OCI-LY7 (cell line): ENCODE results near the gene KCTD4. TPM values are rescaled to one million over a fixed set of nuclear protein-coding genes. Genes with fewer than 3 reads are reported as not detected.
"Not testable (repeated sequence)": the region's sequence is repeated elsewhere in the genome, so short reads cannot be mapped to it uniquely, and the experiment has no call there.

Experiments
- BruUV-seq: library from RNA; stranded (reverse); fragments of 400-500 nt; replicated peaks from 2 replicates; lab custom pipeline; 2021; lab: Mats Ljungman, UMichigan
- CTCF ChIA-PET: fragments of 300-600 bp; sonication (Branson Sonifier 250); formaldehyde crosslinking; loops from one replicate; lab custom pipeline; 2022; ENCODE audit warnings: antibody characterized with exemption; ENCODE audit not compliant: unreplicated experiment; lab: Charles Lee
- POLR2A ChIA-PET: fragments of 300-600 bp; sonication (Branson Sonifier 250); formaldehyde crosslinking; loops from one replicate; lab custom pipeline; 2022; ENCODE audit warnings: antibody characterized with exemption; lab: Charles Lee
- DNase-seq: peaks from one replicate; pipeline ENCODE4 v3.0.0-alpha.2; 2015; ENCODE audit warnings: low spot score
- H2AFZ ChIP-seq: fragments of 200-600 bp; sonication (generic), shearing (Covaris generic); 2 replicates; pipeline ENCODE4 v1.6.1; 2014; ENCODE audit warnings: mild to moderate bottlenecking, antibody characterized with exemption, low read length, moderate library complexity
- H3K27ac ChIP-seq: fragments of 200-600 bp; sonication (generic); 2 replicates; pipeline ENCODE4 v1.5.1; 2014; ENCODE audit warnings: mixed run types, low read depth, mild to moderate bottlenecking, moderate library complexity, low read length, inconsistent platforms; ENCODE audit not compliant: poor library complexity, severe bottlenecking
- H3K36me3 ChIP-seq: fragments of 200-600 bp; sonication (generic); 2 replicates; pipeline ENCODE4 v1.6.1; 2014; ENCODE audit warnings: mild to moderate bottlenecking, antibody characterized with exemption, low read length, moderate library complexity, mixed read lengths; ENCODE audit not compliant: insufficient read depth
- H3K4me1 ChIP-seq: fragments of 200-600 bp; sonication (generic); 2 replicates; pipeline ENCODE4 v1.5.1; 2014; ENCODE audit warnings: mild to moderate bottlenecking, low read length; ENCODE audit not compliant: insufficient read depth, poor library complexity, severe bottlenecking
- H3K4me2 ChIP-seq: fragments of 200-600 bp; sonication (generic); 2 replicates; pipeline ENCODE4 v1.6.1; 2014; ENCODE audit warnings: mild to moderate bottlenecking, low read length
- H3K4me3 ChIP-seq: fragments of 200-600 bp; sonication (generic); 2 replicates; pipeline ENCODE4 v1.5.1; 2014; ENCODE audit warnings: mild to moderate bottlenecking, low read depth, low read length; ENCODE audit not compliant: poor library complexity, severe bottlenecking
- H3K79me2 ChIP-seq: fragments of 200-600 bp; sonication (generic); 2 replicates; pipeline ENCODE4 v1.6.1; 2016; ENCODE audit warnings: low read depth, mild to moderate bottlenecking, low read length, moderate library complexity, mixed read lengths; ENCODE audit not compliant: insufficient read depth
- H3K9me2 ChIP-seq: fragments of 200-600 bp; sonication (generic); 2 replicates; pipeline ENCODE4 v1.6.1; 2016; ENCODE audit warnings: mild to moderate bottlenecking, low read length, mixed read lengths; ENCODE audit not compliant: insufficient read depth
- H3K9me3 ChIP-seq: fragments of 200-600 bp; sonication (generic); 2 replicates; pipeline ENCODE4 v1.6.1; 2014; ENCODE audit warnings: mild to moderate bottlenecking, mixed run types, low read length, mixed read lengths
- H4K20me1 ChIP-seq: fragments of 200-600 bp; sonication (generic); 2 replicates; pipeline ENCODE4 v1.6.1; 2014; ENCODE audit warnings: mild to moderate bottlenecking, antibody characterized with exemption, low read length, moderate library complexity, mixed read lengths; ENCODE audit not compliant: insufficient read depth
- CTCF ChIP-seq: fragments of 200-600 bp; sonication (generic); conservative IDR thresholded peaks from 2 replicates; pipeline ENCODE4 v1.5.1; 2014; ENCODE audit warnings: mild to moderate bottlenecking, antibody characterized with exemption, low read length, moderate library complexity, mixed read lengths
- EZH2phosphoT487 ChIP-seq: fragments of 200-600 bp; sonication (generic); IDR thresholded peaks from 2 replicates; pipeline ENCODE4 v1.6.1; 2018; ENCODE audit warnings: low read depth, borderline replicate concordance, mild to moderate bottlenecking, mixed run types, antibody characterized with exemption, low read length, moderate library complexity, mixed read lengths
- intact Hi-C: fragments of 100-400 bp; cut with micrococcal nuclease; formaldehyde crosslinking; loops from one replicate; pipeline ENCODE4 v1.10.0; 2022; ENCODE audit not compliant: unreplicated experiment
- total RNA-seq, 2 experiments: library from RNA; depleted of rRNA in 1 of 2; stranded (reverse); fragments of >200 nt in 1 of 2; shearing (Covaris generic) in 1 of 2; gene quantifications; 2 replicates each; pipeline ENCODE4 v1.2.3, GENCODE V29; 2014 to 2022

KCTD4 gene
- total RNA-seq, 2 experiments from 2014 or later: not detected

GRCh38 chr13:45194081-45194939, 6.5 kb downstream of the KCTD4 start:
- TF ChIP-seq EZH2phosphoT487 (no peak), CTCF (no peak)
- Histone ChIP-seq H3K27ac (no peak overlapping the region), H3K4me2 (no peak overlapping the region), H3K4me3 (no peak overlapping the region), H4K20me1 (no peaks in the 10 kb centered on the region), H3K4me1 (no peaks in the 10 kb centered on the region), H3K36me3 (peaks cover 3% of the 10 kb centered on the region; the same call in 1 of the 2 replicates), H3K79me2 (no peaks in the 10 kb centered on the region), H3K9me2 (no peaks in the 10 kb centered on the region), H2AFZ (no peak overlapping the region), H3K9me3 (no peaks in the 10 kb centered on the region)
- POLR2A ChIA-PET: interaction anchor here (1.6 kb wide), 1 partner anchor 45 kb away, joined by 5 read pairs; no protein-coding TSS in a partner anchor
- no peak for DNase-seq
- intact Hi-C loops: no loop called here
- CTCF ChIA-PET: no interaction called here
- BruUV-seq: no TSS peak

- Histone ChIP-seq H3K4me3 (no peak overlapping the region), H3K36me3 (peaks cover 3% of the 10 kb centered on the region; the same call in 1 of the 2 replicates), H3K4me2 (no peak overlapping the region), H3K9me2 (no peaks in the 10 kb centered on the region), H4K20me1 (no peaks in the 10 kb centered on the region), H2AFZ (no peak overlapping the region), H3K27ac (no peak overlapping the region), H3K4me1 (no peaks in the 10 kb centered on the region), H3K9me3 (no peaks in the 10 kb centered on the region), H3K79me2 (no peaks in the 10 kb centered on the region)
- DNase-seq: no peak
- TF ChIP-seq EZH2phosphoT487 (no peak), CTCF (no peak)
- no TSS peak for BruUV-seq
- POLR2A ChIA-PET: interaction anchor here (0.7 to 1.3 kb wide), 7 partner anchors 10 to 162 kb away, joined by 3 to 4 read pairs (median 3); no protein-coding TSS in a partner anchor
- intact Hi-C loops: no loop called here
- CTCF ChIA-PET: no interaction called here
These were observed 9.0 kb downstream of the KCTD4 start for GRCh38 chr13:45191874-45192273.

- H3K4me2 ChIP-seq, H3K4me1 ChIP-seq, H3K79me2 ChIP-seq, H4K20me1 ChIP-seq, H3K4me3 ChIP-seq, H2AFZ ChIP-seq, BruUV-seq, H3K9me2 ChIP-seq, H3K9me3 ChIP-seq, CTCF ChIA-PET, POLR2A ChIA-PET, intact Hi-C loops, H3K27ac ChIP-seq, DNase-seq: not testable (repeated sequence)
- H3K36me3 ChIP-seq: peaks cover 15% of the 10 kb centered on the region
These were observed 11.3 kb downstream of the KCTD4 start for GRCh38 chr13:45189511-45189910.

- H3K9me2 ChIP-seq, H3K27ac ChIP-seq, intact Hi-C loops, CTCF ChIA-PET, H3K4me2 ChIP-seq, DNase-seq, POLR2A ChIA-PET, BruUV-seq, H3K4me1 ChIP-seq, H4K20me1 ChIP-seq, H3K4me3 ChIP-seq, H2AFZ ChIP-seq, H3K79me2 ChIP-seq, H3K9me3 ChIP-seq: not testable (repeated sequence)
- peaks cover 15% of the 10 kb centered on the region for H3K36me3 ChIP-seq
These were observed 11.8 kb downstream of the KCTD4 start for GRCh38 chr13:45189077-45189476.
